Measurements from ENCODE around the gene TMEM161A.

- TF ChIP-seq CTCF (IDR thresholded peaks at IDR 0.05) = no peak
- TF ChIP-seq POLR2A (IDR thresholded peaks at IDR 0.05) = no peak
These were observed 1.6 kb upstream of the TMEM161A start for GRCh38 chr19:19139876-19140229.
